ENCODE measurements around the gene PHLDA3. TPM values are rescaled to one million over a fixed set of nuclear protein-coding genes. Genes with fewer than 3 reads are reported as not detected.

Gene PHLDA3
- polyA plus RNA-seq, 3 donors, result 8.8 to 10.4 (median 9.1) TPM

DNA sequence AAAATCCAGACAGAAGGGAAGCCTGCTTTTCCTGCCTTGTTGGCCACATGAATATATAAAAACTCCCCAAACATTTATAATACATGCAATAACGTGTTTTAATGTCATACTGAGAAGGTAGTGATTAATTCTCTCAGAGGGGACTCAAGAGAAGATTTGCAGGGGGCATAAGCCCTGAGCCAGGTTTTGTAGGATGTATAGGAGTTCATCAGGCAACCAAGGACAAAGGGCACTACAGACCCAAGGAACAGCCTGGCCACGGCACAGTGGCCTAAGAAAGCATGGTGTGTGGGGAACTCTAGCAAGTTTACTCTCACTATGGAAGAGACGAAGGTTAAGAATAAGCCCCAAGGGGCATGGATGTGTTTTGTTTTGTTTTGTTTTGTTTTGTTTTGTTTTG is 32.0 kb downstream of the PHLDA3 start:
- no peak for DNase-seq (ENCODE audit: low read depth in 3 of 3, low spot score in 2 of 3)

DNA sequence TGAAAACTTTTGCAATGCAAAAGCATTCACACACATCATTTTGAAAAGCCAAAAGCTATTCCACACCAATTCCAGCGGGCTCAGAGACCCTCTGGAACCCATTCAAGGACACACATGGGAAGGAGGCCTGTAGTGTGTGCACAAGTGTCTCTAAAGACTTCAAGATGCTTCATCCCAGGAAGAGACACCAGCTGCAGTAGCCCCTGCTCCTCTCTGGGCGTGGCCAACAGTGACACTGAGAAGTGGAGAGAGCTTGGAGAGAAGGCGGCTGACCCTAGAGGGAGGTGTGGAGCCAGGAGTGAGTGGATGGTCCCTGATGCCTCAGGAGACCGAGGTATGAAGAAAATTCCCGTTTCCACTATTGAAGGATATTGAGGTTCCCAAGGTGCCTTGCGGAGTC is 32.6 kb downstream of the PHLDA3 start:
- no peak for DNase-seq (ENCODE audit: low read depth in 3 of 3, low spot score in 2 of 3)

DNA sequence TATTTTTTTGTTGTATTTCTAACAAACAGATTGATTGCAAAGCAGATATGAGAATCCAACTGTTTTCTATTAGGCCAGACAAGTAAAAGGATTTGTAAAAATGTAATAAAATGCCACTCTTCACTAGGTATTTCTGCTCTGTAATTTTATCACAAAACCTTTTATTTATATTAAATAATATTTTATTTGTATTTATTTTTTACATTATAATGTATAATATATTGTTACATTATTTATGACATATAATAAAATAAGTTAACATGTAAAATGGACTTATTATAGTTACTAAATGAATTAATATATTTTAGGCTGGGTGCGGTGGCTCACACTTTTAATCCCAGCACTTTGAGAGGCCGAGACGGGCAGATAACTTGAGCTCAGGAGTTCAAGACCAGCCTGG is 34.7 kb downstream of the PHLDA3 start:
- no peak for DNase-seq (ENCODE audit: low read depth in 3 of 3, low spot score in 2 of 3)

DNA sequence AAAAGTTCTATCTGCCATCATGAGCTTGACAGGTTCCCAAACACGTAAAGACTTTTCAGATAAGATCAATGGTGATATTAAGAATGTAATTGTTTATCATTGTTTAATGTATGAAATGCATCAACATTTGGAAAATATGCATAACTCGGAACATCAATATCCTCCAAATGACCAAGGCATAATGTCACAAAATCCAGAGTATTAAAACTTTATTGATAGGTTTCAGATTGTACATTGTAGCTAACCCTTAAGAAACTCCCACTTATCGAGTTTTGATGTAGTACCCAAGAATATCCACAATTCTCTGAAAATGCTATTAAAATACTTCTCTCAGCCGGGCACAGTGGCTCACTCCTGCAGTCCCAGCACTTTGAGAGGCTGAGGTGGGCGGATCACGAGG is 35.4 kb downstream of the PHLDA3 start:
- DNase-seq (ENCODE audit: low read depth in 3 of 3, low spot score in 2 of 3), result no peak

DNA sequence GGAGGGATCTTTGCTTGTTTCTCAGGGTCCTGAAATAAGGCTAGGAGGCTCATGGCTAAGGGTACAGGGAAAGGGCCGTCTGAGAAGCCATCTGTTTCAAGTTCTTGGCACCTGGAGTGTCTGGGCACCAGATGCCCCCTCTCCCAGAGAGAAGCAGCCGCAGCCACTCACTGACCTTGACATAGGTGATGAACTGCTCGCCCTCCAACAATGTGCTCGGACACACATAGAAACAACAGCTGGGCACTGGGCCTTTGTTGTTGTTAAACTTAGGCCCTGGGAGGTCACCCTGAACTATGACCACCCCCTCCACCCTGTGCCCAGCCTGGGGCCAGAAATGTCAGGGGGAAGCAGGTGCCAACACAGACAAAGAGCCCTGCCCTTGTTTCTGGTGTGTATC is 38.2 kb downstream of the PHLDA3 start:
- DNase-seq (ENCODE audit: low read depth in 3 of 3, low spot score in 2 of 3), result no peak

DNA sequence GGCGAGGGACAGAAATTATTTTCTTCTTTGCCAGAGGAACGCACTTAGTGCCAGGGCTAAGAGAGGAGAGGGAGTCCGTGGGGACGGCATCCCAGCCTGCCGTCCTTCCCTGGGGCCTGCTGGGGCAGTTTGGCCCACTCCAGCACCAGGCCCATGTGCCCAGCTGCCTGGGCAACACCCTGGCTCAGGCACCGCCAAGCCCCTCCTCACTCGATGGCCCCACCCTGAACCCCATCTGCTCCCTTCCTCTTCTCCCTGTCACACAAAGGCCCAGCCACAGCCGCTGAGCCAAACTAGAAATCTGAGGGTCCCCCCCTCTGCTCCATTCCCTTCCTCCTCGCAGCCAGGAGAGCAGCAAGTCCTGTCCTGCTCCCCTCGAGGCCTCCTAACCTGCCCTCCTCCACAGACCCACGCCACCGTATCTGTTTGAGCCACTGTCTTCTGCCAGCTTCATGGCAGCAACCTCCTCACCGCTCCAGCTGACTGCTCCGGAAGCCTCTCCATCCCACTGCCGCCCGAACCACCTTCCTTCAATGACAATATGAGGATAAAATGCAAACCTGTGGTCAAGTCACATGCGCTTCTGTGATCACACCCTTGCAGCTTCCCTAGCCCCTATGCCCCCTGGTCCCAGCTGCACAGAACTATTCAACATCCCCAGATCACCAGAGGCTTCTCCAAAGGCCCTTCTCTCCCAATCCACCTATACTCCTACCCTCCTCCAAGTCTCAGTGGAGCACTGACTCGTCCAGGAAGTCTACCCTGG is 39.1 kb downstream of the PHLDA3 start:
- DNase-seq (ENCODE audit: low read depth in 3 of 3, low spot score in 2 of 3), result no peak

DNA sequence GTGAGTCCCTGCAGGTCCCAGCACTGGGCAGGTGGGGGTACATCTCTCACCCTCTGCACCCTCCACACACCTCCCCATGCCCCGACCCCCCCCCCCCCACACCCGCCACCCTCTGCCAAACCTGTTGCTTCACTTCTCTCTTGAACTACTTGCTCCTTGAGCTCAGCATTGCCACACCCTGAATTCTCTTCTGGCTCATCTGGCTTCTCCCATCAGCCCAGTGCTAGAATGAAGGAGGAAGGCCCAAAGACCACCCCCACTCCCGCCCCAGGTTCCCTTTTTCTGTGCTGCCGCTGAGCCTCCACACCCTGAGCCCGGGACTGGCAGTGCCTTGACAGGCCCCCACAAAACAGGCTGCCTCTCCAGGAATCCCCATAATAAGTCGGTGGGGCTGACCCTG is 41.0 kb downstream of the PHLDA3 start:
- no peak for DNase-seq (ENCODE audit: low read depth in 3 of 3, low spot score in 2 of 3)

DNA sequence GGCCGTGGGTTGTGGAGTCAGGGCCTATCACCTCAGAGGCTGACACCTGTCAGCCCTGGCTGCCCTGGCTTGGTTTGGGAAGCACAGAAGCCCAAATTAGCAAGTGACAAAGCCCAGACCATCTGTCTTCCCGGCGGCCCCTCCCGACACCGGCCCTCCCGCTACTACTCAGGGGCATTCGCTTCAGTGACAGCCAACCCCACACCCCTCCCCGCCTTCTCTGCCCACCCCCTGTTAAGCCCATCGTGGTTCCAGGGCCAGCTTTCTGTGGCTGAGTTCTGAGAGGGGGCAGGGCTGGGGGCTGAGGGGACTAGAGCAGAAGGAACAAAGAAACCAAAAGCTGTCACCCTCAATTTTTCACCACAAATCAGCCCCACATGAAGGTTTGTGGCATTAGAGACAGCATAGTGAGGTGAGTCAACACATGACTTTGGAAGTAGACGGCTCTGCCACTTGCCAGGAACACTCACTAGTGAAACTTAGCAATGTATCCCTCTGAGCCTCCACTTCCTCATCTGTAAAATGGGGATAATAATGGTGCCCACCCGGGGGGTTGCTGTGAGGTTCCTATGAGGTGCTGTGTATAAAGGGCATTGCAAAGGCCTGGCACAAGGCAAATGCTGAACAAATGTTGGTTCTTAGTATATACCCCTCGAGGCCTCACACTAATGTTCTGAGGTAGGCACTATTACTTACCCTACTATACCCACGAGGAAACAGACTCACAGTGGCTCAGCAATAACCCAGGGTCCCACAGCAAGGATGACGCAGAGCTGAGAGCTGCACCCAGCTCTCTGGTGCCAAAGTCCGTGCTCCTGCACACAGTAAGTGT is 42.3 kb downstream of the PHLDA3 start:
- no peak for DNase-seq (ENCODE audit: low read depth in 3 of 3, low spot score in 2 of 3)

DNA sequence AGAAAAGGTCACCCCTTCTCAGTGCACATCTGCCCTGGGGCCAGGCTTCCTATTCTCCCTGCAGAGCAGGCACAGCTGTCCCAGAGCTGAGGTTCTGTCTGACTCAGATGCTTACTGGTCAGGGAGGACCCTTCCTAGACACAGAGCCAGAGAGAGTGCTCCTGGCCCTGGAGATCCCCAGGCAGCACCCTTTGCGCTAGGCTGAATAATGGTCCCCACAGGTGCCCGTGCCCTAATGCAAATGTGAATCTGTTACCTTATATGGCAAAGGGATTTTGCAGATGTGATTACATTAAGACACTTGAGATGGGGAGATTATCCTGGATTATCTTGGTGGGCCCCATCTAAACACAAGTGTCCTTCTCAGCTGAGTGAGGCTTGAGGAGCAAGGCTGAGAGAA is 44.8 kb downstream of the PHLDA3 start:
- no peak for DNase-seq (ENCODE audit: low read depth in 3 of 3, low spot score in 2 of 3)

DNA sequence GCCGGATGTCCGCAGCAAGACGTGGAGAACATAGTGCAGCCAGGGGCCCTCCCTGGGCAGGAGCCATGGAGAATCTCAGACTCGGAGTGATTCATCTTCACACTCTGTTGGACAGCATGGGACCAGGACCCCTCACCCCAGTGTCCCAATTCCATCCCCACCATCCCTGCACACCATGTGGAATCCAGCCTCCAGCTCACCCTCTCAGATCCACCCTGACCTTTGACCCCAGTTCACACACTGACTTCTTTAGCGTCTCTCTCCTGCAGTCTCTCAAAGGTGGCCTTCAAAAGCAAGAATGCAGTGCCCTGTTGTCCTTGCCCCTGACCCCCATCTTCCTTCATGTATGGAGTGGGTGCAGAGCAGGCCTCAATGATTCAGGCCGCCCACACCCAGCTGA is 45.3 kb downstream of the PHLDA3 start:
- DNase-seq (ENCODE audit: low read depth in 3 of 3, low spot score in 2 of 3), result no peak

DNA sequence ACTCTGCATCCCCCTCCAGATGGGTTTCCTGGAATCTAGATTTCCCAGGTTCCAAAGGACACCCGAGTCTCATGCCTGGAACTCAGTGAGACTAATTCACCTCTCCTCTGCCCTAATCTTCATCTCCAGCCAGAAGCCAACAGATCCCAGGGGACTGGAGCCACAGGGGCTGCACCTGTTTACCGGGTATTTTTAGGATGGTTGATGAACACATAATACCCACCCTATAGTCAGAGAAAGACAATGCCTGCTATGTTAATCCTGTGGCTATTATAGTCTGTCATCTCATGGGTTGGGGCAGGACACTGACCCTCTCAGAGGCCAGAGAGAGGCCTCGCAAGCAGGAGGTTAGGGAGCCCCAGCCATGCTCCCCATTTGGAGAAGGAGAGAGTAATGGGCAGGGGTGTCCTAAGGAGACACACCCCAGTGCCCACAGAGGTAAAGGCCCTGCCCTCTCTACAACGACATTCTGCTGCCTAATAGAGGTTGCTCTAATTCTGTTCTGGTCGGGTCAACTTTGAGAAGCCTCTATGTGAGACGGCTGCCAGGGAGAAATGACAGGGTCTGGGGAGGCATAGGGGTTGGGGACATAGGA is 46.5 kb downstream of the PHLDA3 start:
- no peak for DNase-seq (ENCODE audit: low read depth in 3 of 3, low spot score in 2 of 3)

DNA sequence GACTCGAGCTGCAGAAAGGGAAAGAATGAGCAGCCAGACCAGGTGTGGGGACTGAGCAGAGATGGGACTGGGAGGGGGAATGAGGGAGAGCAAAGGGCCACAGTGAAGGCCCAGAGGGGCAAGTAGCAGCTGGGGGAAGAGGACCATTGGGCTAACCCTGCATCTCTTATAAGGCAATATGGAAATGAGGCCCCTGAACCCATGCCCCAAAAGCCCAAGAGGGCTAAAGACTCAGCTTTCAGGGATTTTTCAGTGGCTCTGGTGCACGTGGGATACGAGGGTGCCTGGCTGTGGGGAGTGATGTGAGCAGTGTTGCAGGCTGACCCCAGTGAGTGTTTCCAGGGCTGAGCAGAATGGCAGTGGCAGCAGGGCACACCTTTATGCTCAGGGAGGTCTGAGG is 47.0 kb downstream of the PHLDA3 start:
- no peak for DNase-seq (ENCODE audit: low read depth in 3 of 3, low spot score in 2 of 3)

DNA sequence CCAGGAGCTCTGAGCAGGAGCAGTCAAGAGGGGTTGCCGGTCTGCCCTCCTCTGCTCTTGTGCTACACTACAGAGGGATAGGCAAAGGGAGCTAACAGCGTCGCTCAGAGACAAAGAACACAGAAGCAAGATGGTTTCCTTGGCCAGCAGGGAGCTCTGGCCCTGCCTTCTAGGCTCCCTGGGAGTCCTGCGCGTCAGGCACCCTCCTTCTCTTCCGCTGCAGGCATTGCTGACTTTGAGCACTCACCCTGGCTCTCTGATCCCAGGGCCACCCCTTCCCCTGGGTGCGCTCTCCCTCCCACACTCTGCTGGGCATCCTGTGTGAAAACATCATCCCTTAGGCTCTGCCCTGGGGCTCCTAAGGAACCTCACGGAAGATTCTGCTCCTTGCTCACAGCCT is 47.9 kb downstream of the PHLDA3 start:
- DNase-seq (ENCODE audit: low read depth in 3 of 3, low spot score in 2 of 3), result no peak

DNA sequence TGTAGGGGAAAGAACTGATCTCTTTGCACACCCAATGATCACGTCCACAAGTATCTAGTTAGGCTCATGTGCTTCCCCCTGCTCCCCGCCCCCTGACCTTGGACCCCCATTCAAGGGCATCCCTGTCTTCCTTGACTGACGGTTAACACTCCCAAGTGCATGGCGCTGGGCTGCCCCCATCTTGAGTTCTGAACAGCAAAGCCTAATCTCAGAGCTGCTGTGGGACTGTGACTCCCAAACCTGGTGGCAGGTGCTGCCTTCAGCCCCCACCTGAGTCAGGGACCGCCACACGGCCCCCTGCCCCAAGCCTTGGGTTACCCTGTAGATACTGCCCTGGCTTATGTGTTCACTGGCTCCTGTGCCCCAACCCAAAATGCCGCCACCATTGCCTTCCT is 48.4 kb downstream of the PHLDA3 start:
- no peak for DNase-seq (ENCODE audit: low read depth in 3 of 3, low spot score in 2 of 3)

DNA sequence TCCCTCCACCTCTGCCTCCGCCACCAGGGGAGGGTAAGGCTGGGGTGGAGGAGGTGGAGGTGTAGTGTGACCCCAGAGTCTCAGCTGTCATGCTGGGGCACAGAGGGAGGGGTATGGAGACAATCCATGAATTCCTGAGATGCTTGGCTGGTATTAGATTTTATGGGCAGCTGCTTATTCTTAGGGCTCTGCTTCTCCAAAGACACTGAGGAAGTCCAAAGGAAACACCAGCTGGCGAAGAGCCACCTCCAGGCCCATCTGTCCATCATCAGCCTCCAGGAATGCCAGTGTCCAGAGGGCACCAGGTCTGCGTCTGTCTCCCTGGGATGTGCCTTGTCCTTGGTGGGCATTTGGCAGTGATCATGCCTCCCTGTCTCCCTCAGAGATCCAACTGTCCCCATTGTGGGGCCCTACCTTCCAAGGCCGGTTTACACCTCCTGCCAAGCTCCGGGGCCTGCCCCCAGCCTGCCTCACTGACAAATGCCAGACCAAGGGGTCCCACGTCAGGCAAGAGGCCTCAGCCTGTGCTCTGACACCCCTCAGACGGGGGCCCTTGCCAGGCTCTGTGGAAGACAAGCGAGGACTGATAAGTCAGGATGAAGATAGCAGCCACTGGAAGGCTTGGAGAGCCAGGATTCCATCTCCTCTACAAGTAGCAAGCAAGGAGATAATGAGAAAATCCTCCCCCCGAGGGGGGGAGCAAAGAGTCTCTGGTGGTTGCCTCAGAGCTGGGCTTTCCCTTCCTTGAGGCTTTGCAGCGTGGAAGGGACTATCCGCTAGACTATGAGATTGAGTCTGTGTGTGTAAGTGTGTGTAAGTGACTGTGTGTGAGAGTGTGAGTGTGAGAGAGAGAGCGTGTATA is 49.0 kb downstream of the PHLDA3 start:
- no peak for DNase-seq (ENCODE audit: low read depth in 3 of 3, low spot score in 2 of 3)

DNA sequence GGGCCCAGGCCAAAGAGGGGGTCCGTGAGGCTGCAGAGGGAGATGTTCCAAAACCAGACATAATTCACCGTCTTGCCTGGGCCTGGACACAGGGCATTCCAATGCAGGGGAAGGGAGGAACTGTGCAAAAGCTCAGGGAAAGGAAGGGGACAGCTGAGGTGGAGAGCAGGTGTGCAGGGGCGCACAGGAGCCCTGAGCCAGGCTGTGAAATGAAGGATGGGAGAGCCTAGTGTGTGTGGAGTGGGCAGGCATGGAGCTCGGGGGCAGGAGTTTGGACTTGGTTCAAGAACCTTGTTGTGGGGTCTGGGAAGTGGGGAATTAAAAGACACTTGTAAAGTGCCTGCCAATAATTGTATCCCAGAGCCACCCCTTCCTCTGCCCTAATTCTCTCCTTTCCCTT is 49.7 kb downstream of the PHLDA3 start:
- DNase-seq (ENCODE audit: low read depth in 3 of 3, low spot score in 2 of 3), result no peak

DNA sequence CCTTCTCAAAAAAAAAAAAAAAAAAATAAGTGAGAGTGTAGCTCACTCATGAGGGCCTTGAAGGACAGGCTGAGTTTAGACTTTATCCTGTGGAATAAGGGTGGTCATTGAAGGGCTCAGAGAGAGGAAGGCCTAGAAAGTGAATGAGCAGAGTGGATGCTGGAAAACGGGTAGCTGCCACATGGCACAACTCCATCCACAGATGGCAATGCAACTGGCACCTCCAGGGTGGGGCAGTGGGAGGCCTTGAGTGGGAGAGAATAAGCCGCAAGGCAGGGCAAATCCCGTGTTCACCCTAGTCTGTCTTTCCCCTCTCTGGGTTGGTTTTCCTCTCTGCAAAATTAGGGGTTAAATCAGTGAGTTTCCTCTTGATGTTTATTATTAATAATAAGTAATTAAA is 50.5 kb downstream of the PHLDA3 start:
- DNase-seq (ENCODE audit: low read depth in 3 of 3, low spot score in 2 of 3), result no peak

Data from right renal cortex interstitium (tissue), 3 donors.